HL-60 (cell line): ENCODE data around the gene SPAAR.

ENCODE experiments used
- CTCF ChIP-seq: IDR thresholded peaks from one replicate; pipeline ENCODE4 v1.5.1; 2011; ENCODE audit warnings: low read length, control low read depth, inconsistent platforms; ENCODE audit not compliant: insufficient read depth
- GABPA ChIP-seq: IDR thresholded peaks from 2 replicates; pipeline ENCODE4 v1.6.1; 2012; ENCODE audit warnings: low read depth
- POLR2AphosphoS5 ChIP-seq: IDR thresholded peaks from 2 replicates; pipeline ENCODE4 v1.6.1; 2012; ENCODE audit warnings: low read depth
- REST ChIP-seq: IDR thresholded peaks from 2 replicates; pipeline ENCODE4 v1.6.1; 2012; ENCODE audit warnings: low read depth; ENCODE audit not compliant: insufficient replicate concordance
- SPI1 ChIP-seq: IDR thresholded peaks from 2 replicates; pipeline ENCODE4 v1.6.1; 2012; ENCODE audit warnings: low read depth, mild to moderate bottlenecking, borderline replicate concordance

- TF ChIP-seq CTCF (no peak), REST (no peak), POLR2AphosphoS5 (no peak), GABPA (no peak), SPI1 (peak; percentile 43; the same call in 1 of the 2 replicates)
These were observed 17.6 kb upstream of the SPAAR start for GRCh38 chr9:35891646-35892045.
